ENCODE data around the gene DTX2.
"Not testable (repeated sequence)": the region's sequence is repeated elsewhere in the genome, so short reads cannot be mapped to it uniquely, and the experiment has no call there.

The DTX2 gene

DNA sequence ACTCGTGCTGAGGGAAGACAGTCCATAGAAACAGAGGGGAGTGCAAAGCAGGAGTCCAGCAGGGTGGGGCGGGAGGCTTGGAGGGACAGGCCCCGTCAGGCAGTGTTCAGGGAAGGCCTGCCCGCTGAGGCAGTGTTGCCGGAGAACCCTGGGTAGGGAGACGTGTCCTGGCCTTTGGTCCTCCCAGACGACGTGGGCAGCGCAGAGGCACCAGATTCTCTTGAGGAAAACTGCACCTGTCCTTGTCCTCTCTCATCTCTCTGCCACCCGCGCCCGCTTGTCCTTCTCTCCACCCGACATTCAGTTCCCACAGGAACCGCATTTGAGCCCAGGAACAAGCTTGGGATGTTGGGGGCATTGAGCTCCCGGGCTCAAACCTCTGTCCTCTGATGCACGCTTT is 34.2 kb downstream of the DTX2 start:
- DNase-seq, result not testable (repeated sequence)

GRCh38 chr7:76497918-76498582 is 36.5 kb downstream of the DTX2 start:
- not testable (repeated sequence) for DNase-seq

- not testable (repeated sequence) for DNase-seq
Observed at GRCh38 chr7:76498583-76499200, 37.2 kb downstream of the DTX2 start.

DNA sequence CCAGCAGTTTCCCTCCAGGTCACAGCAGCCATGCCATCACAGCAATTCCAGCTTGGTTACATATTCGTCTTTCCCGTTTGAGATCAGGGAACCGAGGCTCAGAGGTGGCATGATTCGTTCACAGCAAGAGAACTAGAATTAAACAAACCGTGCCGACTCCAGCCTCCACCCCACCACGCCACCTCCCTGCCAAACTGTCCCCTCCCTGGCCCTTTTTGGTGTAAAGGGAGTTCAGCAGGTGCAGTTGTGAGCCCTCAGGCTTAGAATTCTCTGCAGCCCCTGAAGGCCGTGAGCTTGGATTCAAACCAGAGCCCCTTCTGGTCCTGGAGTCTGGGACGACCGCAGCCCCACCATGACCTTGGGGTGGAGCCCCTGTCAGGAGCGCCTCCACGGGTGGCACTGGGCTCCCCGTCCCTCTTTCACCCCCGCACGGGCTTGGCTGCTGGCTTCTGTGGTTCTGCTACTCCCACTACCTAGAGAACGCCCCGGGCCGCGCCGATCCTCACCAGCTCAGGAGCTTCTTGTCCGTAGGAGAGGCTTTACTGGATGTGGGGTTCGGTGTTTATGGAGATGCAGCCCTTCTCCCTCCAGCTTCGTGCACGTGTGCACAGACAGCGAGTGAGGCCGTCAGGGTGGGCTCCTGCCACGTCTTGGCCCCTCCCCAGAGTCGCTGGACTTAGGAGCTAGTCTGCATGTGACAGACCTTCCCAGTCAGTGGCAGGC is 37.9 kb downstream of the DTX2 start:
- DNase-seq, result not testable (repeated sequence)

DNA sequence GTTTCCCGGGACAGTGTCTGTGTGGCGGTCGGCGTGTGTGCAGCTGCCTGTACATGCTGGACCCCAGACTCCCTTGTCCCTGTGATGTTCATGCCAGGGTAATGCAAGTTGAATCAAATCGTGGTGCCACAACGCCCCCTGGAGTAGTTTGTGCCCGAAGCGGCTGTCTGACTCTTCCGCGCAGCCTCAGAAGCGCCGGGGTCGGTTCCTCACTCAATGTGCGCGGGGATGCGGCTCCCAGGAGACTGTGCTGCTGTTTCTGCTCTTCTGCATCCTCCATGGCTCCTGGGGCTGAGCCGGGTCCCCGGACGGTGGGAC is 38.4 kb downstream of the DTX2 start:
- not testable (repeated sequence) for DNase-seq

DNA sequence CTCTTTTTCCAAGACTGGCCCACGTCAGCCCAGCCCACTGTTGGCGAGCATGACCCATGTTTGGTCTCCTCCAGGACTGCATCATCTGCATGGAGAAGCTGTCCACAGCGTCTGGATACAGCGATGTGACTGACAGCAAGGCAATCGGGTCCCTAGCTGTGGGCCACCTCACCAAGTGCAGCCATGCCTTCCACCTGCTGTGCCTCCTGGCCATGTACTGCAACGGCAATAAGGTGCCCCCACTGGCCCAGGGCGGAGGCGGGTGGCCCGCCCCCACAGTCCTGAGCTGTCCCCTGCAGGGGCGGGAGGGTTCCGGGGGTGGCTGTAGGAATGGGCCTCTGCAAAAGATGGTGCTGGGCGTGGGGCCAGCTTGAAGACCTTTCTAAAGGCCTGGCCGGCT is 40.7 kb downstream of the DTX2 start:
- not testable (repeated sequence) for DNase-seq

- DNase-seq, result not testable (repeated sequence)
Observed at GRCh38 chr7:76502836-76503235, 41.3 kb downstream of the DTX2 start.

DNA sequence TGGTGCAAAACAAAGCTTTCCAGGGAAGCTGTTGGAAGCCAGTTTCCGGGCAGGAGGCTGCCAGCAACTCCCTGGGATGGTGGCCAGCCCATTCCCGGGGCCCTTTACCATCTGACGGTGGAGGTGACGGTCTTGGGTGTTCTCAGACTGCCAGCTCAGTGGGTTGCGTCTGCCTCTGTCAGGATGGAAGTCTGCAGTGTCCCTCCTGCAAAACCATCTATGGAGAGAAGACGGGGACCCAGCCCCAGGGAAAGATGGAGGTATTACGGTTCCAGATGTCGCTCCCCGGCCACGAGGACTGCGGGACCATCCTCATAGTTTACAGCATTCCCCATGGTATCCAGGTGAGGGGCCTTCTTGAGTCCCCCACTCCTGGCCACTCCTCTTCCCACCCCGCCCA is 41.7 kb downstream of the DTX2 start:
- not testable (repeated sequence) for DNase-seq

DNA sequence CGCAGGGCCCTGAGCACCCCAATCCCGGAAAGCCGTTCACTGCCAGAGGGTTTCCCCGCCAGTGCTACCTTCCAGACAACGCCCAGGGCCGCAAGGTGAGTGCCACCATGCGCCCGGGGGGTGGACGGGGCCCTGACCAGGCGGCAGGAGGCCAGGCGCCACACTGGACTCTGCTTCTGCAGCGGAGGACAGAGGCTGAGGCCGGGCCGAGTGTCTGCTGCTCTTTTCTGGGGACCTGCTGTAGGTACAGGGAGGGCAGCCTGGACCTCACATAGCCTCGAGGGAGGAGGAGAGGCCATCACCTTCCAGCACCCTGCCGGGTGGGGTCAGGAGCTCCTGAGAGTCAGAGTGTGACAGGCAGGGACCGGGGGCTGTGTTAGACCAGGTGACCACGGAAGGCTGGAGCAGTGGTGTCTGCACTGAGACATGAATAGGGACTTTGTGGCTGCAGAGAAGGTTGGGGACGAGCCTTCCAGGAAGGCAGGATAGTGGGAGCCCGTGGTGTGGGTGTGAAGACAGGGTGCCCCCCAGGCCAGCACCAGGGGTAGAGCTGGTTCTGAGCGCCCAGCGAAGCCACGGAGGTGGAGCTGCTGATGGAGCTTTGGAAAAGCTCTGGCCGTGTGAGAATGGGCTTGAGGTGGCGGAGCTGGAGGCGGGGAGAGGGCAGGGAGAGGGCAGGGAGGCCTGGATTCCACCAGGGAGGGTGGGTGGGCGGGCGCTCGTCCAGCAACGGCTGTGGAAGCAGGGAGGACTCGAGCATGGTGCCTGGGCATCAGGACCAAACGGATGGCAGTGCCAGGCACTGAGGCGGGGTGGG is 43.0 kb downstream of the DTX2 start:
- not testable (repeated sequence) for DNase-seq

- no peak for DNase-seq
Observed at GRCh38 chr7:76505168-76506080, 43.9 kb downstream of the DTX2 start.

- no peak for DNase-seq
Observed at GRCh38 chr7:76506081-76506440, 44.6 kb downstream of the DTX2 start.

GRCh38 chr7:76506643-76507042 is 45.1 kb downstream of the DTX2 start:
- not testable (repeated sequence) for DNase-seq

DNA sequence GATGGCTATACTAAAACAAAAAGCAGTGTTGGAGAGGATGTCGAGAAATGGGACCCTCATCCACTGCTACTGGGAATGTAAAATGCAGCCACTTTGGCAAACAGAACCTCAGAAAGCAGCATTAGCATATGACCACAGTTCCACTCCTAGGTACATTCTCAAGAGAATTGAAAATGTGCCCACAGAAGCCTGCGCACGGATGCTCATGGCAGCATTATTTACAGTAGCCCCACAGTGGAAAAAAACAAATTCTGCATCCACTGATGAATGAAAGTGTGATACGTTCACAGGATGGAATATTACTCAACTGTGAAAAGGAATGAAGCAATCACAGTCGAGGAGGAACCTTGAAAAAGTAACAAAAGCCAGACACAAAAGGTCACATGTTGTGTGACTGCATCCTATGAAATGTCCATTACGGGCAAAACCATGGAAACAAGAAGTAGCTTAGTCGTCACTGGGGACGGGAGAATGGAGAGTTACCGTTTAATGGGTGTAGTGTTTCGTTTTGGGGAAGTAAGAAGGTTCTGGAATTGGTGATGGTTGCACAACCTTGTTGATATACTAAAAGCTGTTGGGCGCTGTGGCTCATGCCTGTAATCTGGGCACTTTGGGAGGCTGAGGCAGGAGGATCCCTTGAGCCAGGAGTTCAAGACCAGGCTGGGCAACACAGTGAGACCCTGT is 46.4 kb downstream of the DTX2 start:
- DNase-seq, result no peak

- DNase-seq, result no peak
Observed at GRCh38 chr7:76509931-76510877, 48.7 kb downstream of the DTX2 start, which contains the start of gene UPK3B. TSS of gene UPK3B (plus strand) at chr7:76510552. CDS start at chr7:76510653, 101 bp downstream.

DNA sequence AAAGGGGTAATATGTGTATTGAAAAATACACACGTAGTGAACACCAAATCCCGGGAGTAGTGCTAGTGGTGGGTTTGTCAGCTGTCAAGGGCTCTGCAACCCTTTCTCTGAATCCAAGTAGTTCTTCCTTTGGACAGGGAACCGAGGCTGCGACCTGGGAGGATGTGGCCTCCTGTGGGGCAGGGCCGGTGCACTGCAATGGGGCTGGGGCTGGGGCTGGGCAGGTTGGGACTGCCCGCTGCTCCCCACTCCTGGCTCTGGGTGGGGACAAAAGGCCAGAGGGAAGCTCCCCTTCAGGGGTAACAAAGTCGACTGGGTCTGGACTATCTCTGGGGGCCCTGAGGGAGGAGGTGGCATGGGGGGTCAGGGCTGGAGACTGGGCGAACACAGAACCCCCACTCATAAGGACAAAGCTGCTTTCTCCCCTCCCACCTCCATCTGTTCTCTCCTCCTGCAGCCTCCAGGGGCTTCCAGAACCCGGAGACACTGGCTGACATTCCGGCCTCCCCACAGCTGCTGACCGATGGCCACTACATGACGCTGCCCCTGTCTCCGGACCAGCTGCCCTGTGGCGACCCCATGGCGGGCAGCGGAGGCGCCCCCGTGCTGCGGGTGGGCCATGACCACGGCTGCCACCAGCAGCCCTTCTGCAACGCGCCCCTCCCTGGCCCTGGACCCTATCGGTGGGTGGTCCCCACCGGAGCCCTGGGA is 49.8 kb downstream of the DTX2 start:
- not testable (repeated sequence) for DNase-seq

GRCh38 chr7:76511911-76512885 is 50.7 kb downstream of the DTX2 start:
- DNase-seq, result not testable (repeated sequence)

- DNase-seq, result no peak
Observed at GRCh38 chr7:76512941-76513816, 51.7 kb downstream of the DTX2 start.

Measured in GOT3 (cell line).